ENCODE measurements around the gene HMG20B.

The HMG20B gene

DNA sequence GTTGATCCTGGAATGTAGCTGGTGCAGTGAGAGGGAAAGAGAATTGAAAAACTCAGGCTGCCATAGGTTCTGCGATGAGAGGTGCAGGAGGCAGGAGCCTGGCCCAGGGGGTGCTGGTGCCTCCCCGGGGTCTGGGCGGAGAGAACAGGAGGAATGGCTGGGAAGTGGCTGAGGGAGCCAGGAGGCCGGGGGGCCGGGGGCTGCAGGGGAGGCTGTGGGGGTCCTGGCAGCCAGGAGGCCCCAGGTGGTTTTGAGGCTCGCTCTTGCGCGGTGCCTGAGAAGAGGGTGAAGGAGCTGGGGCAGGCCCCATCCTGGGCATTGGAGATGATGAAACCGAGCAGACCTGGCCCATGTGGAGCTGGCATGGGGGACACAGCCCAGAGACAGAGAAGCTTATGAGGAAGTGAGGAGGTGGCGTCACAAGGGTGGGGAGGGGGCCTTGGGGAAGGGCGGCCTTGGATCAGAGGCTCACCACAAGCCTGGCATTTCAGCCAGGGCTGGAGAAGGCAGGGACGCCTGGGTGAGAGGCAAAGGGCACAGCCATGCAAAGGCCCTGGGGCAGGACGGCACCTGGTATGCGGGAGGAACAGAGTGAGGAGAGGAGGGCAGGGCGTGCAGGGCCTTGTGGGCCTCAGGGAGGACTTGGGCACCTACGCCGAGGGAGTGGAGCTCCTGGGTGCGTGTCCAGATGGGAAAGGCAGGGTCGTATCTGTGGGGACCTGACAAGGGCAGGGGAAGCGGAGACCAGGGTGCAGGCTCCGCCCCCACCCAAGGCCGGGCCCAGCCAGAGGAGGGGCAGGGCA lies 35.1 kb upstream of the HMG20B start:
- no peak for DNase-seq

DNA sequence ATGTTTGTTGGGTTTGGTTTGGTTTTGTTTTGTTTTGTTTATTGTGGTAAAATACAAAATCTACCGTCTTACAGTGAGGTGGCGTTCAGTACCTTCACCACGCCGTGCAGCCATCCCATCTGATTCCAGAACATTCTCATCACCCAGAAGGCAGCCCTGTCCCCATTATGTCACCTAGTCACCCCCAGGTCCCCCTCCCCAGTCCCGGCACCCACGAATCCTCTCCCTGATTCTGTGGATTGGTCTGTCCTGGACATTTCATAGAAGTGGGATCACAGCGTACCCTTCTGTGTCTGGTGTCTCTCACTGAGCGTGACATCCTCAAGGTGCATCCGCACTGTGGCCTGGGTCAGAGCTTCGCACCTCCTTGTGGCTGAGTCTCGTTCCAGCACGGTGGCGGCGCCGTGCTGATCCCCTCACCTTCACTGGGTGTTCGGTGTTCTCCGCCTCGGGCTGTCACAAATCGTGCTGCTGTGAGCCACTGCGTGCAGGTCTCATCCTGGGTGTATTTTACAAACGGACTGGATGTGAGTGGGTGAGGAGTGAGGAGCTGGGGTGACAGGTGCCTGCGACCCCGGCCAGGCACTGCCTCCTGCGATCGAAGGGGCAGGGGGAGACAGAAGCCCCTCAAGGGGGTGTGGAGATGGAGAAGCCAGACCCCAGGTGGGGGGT lies 34.4 kb upstream of the HMG20B start:
- DNase-seq, result no peak

DNA sequence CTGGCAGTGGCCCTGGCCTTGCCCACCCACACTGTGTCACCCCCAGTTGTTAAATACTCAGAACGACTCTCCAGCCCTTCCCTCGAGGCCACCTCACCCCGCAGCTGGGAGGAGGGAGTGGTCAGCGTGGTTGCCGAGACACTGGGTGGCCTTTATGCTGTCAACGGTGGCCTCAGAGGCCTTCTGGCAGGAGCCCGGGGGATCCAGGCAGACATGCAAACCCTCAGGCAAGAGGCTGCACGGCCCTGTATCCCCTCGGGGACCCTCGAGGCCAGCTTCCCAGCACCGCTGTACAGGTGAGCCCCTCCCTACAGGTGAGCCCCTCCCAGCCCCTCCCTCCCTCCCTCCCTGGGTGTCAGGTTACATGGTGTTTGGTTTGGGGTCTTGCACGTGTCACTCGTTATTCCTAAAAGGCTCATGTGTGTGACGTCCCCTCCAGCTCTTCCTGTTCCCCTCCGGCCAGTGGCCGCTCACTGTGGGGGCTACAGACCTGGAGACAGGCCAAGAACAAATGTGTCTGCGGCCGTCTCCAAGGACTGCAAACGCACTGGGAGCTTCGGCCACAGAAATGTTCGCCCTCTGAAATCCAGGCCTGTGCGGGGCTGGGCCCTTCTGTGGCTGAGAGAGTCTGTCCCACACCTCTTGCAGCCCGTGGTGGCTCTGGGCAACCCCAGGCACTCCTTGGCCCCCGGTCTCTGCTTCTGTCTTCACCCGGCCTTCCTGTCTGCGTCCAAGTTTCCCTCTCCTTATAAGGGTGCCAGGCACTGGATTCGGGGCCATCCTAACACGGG lies 33.6 kb upstream of the HMG20B start, which contains the start of gene TEKTIP1:
TEKTIP1 (plus strand) TSS at position 210 of the 791 bp plus-strand sequence; CDS start at position 214, 4 bp downstream.
- DNase-seq, result no peak

GRCh38 chr19:3539756-3540118 lies 33.0 kb upstream of the HMG20B start:
- no peak for DNase-seq

DNA sequence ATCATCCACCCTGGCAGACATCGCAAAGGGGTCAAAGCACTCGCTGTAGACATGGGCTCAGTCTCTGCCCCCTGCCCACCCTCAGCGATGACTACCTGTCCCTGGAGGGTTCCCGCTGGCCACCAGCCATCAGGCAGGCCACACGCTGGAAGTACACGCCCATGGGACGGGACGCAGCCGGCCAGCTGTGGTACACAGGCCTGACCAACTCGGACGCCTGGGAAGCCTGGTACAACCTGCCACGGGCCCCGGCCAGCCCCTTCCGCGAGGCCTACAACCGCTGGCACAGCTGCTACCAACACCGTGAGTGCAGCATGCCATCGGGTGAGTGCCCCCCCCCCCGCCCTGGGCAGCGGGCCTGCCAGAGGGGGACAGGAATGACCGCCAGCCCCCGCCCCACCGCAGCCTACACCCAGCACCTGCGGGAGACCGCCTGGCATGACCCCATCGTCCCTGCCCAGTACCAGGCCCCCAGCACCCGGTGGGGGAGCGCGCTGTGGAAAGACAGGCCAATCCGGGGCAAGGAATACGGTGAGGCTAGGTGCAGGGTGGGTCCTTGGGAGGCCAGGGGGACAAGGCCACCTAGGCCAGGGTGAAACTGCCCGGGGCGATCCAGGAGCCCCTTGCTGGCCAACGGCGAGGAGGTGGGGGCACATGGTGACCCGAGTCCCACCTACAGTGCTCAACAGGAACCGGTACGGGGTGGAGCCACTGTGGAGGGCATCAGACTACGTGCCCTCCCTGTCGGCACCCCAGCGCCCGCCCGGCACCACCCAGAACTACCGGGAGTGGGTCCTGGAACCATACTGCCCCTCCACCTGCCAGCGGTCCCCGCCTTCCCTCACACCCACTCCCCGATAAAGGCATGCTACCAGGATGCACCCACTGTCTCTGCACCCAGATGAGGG lies 29.3 kb upstream of the HMG20B start:
- DNase-seq, result no peak

GRCh38 chr19:3544058-3544376 lies 28.7 kb upstream of the HMG20B start:
- no peak for DNase-seq

GRCh38 chr19:3544742-3545668 lies 27.7 kb upstream of the HMG20B start:
- peak; percentile 69 to 80 for DNase-seq

DNA sequence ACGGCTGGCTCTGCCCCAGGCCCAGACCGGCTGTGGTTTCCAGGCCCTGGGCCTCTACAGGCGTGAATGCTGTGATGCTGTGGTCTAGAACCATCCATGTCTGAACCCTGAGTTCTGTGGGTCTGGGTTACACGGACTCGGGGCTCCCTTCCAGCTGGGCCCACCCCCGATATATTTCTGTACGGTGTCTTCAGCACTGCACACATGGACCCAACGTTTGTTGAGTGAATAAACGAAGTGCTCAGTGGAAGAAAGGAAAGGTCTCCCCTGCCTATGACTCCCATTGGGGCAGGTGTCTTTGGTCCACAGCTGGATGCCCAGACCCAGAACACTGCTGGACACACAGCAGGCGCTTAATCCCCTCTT lies 27.1 kb upstream of the HMG20B start:
- DNase-seq, result no peak

GRCh38 chr19:3546119-3546518 lies 26.6 kb upstream of the HMG20B start:
- no peak for DNase-seq

- peak in 1 of 2 donors; percentile 28 for DNase-seq
Measured at GRCh38 chr19:3547301-3547731, 25.4 kb upstream of the HMG20B start.

GRCh38 chr19:3547767-3548282 lies 24.9 kb upstream of the HMG20B start:
- no peak for DNase-seq

GRCh38 chr19:3548606-3549005 lies 24.1 kb upstream of the HMG20B start:
- peak in 1 of 2 donors; percentile 70 for DNase-seq

GRCh38 chr19:3549816-3550215 lies 22.9 kb upstream of the HMG20B start:
- DNase-seq, result no peak

- no peak for DNase-seq
Measured at GRCh38 chr19:3550947-3551791, 21.6 kb upstream of the HMG20B start.

GRCh38 chr19:3551792-3552095 lies 21.0 kb upstream of the HMG20B start:
- no peak for DNase-seq

- peak; percentile 58 to 65 for DNase-seq
Measured at GRCh38 chr19:3554254-3555083, 18.3 kb upstream of the HMG20B start.

GRCh38 chr19:3555653-3556422 lies 16.9 kb upstream of the HMG20B start:
- no peak for DNase-seq

- DNase-seq, result no peak
Measured at GRCh38 chr19:3556423-3556977, 16.2 kb upstream of the HMG20B start.
